ENCODE measurements around the gene MMP11. TPM values are rescaled to one million over a fixed set of nuclear protein-coding genes. Genes with fewer than 3 reads are reported as not detected.

MMP11 gene
- total and polyA plus RNA-seq, 2 experiments from 2014 or later: 5.3 to 17.4 TPM

DNA sequence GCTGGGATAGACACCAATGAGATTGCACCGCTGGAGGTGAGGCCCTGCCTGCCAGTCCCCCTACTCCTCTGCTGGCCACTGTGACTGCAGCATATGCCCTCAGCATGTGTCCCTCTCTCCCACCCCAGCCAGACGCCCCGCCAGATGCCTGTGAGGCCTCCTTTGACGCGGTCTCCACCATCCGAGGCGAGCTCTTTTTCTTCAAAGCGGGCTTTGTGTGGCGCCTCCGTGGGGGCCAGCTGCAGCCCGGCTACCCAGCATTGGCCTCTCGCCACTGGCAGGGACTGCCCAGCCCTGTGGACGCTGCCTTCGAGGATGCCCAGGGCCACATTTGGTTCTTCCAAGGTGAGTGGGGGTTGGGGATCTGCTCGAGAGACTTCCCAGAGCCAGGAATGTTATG lies 8.4 kb downstream of the MMP11 start:
- no peak overlapping the region for H3K27ac ChIP-seq (ENCODE audit: low read depth)
- Mint-ChIP-seq H3K4me3 (no peak overlapping the region), H3K36me3 (ENCODE audit: low read depth) (no peaks in the 10 kb centered on the region; the same call in 2 of the 3 replicates), H3K27me3 (ENCODE audit: insufficient read depth, low read depth, poor library complexity) (peaks cover 6% of the 10 kb centered on the region), H3K9me3 (no peaks in the 10 kb centered on the region), H3K4me1 (no peaks in the 10 kb centered on the region; the same call in 2 of the 3 replicates), H3K27ac (no peak overlapping the region)
- TF ChIP-seq ZNF331 (CRISPR knock-in tag; IDR thresholded peaks at IDR 0.05; ENCODE audit: low read depth): no peak
- no peak for TF ChIP-seq STAT1 (IDR thresholded peaks at IDR 0.05; ENCODE audit: unreplicated experiment)
- no peak for TF ChIP-seq ZNF462 (CRISPR knock-in tag; IDR thresholded peaks at IDR 0.05)
- no peak for TF ChIP-seq CTCF (conservative IDR thresholded peaks at IDR 0.05; ENCODE audit: low read depth in 2 of 2)
- TF ChIP-seq, protein P1, sequence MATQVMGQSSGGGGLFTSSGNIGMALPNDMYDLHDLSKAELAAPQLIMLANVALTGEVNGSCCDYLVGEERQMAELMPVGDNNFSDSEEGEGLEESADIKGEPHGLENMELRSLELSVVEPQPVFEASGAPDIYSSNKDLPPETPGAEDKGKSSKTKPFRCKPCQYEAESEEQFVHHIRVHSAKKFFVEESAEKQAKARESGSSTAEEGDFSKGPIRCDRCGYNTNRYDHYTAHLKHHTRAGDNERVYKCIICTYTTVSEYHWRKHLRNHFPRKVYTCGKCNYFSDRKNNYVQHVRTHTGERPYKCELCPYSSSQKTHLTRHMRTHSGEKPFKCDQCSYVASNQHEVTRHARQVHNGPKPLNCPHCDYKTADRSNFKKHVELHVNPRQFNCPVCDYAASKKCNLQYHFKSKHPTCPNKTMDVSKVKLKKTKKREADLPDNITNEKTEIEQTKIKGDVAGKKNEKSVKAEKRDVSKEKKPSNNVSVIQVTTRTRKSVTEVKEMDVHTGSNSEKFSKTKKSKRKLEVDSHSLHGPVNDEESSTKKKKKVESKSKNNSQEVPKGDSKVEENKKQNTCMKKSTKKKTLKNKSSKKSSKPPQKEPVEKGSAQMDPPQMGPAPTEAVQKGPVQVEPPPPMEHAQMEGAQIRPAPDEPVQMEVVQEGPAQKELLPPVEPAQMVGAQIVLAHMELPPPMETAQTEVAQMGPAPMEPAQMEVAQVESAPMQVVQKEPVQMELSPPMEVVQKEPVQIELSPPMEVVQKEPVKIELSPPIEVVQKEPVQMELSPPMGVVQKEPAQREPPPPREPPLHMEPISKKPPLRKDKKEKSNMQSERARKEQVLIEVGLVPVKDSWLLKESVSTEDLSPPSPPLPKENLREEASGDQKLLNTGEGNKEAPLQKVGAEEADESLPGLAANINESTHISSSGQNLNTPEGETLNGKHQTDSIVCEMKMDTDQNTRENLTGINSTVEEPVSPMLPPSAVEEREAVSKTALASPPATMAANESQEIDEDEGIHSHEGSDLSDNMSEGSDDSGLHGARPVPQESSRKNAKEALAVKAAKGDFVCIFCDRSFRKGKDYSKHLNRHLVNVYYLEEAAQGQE (IDR thresholded peaks at IDR 0.05; ENCODE audit: unreplicated experiment): no peak
- no peak for TF ChIP-seq POLR2AphosphoS5 (IDR thresholded peaks at IDR 0.05; ENCODE audit: low read depth)
- no peak for TF ChIP-seq ZNF114 (CRISPR knock-in tag; IDR thresholded peaks at IDR 0.05)
- no peak for TF ChIP-seq NANOG (IDR thresholded peaks at IDR 0.05; ENCODE audit: borderline replicate concordance)
- H4K20me1 ChIP-seq (replicated peaks; ENCODE audit: insufficient read depth): no peaks in the 10 kb centered on the region
- no peaks in the 10 kb centered on the region for H3F3A ChIP-seq (replicated peaks; ENCODE audit: low read depth)
- H3K4me2 ChIP-seq: no peak overlapping the region
- H3K27me3 ChIP-seq (ENCODE audit: insufficient read depth): no peaks in the 10 kb centered on the region
- no peak for ATAC-seq
- H3K9me2 ChIP-seq (ENCODE audit: insufficient read depth): no peaks in the 10 kb centered on the region
- H3K36me3 ChIP-seq (ENCODE audit: insufficient read depth): no peaks in the 10 kb centered on the region
- no peak overlapping the region for H3K4me3 ChIP-seq
- no peak for DNase-seq (ENCODE audit: low spot score)
- no peak overlapping the region for H2AFZ ChIP-seq
- H3K4me1 ChIP-seq (ENCODE audit: insufficient read depth): no peaks in the 10 kb centered on the region
- no peaks in the 10 kb centered on the region for H3K79me2 ChIP-seq (replicated peaks; ENCODE audit: insufficient read depth)
